H9 (cell line): Measurements from ENCODE around the gene BOLA3. TPM values are rescaled to one million over a fixed set of nuclear protein-coding genes. Genes with fewer than 3 reads are reported as not detected.

Experiments used
- DNase-seq: peaks from one replicate; pipeline ENCODE4 v3.0.0-alpha.2; 2017
- H2AFZ ChIP-seq: one replicate; pipeline ENCODE4 v1.6.1; 2013; ENCODE audit warnings: mild to moderate bottlenecking, low read length, control low read depth, moderate library complexity
- H2AK5ac ChIP-seq: 2 replicates; pipeline ENCODE4 v1.6.1; 2013; ENCODE audit warnings: low read length, control low read depth, mixed read lengths; ENCODE audit not compliant: insufficient read length
- H2BK120ac ChIP-seq: one replicate; pipeline ENCODE4 v1.6.1; 2013; ENCODE audit warnings: low read depth, mild to moderate bottlenecking, low read length, control low read depth, inconsistent platforms; ENCODE audit not compliant: poor library complexity, severe bottlenecking
- H2BK12ac ChIP-seq: 2 replicates; pipeline ENCODE4 v1.6.1; 2013; ENCODE audit warnings: low read length, control low read depth, mixed read lengths, low read depth; ENCODE audit not compliant: insufficient read length
- H2BK15ac ChIP-seq: 2 replicates; pipeline ENCODE4 v1.6.1; 2013; ENCODE audit warnings: low read depth, low read length, control low read depth
- H2BK20ac ChIP-seq: one replicate; pipeline ENCODE4 v1.6.1; 2013; ENCODE audit warnings: low read depth, mild to moderate bottlenecking, low read length, control low read depth, inconsistent platforms; ENCODE audit not compliant: poor library complexity, severe bottlenecking
- H2BK5ac ChIP-seq: 2 replicates; pipeline ENCODE4 v1.6.1; 2013; ENCODE audit warnings: low read length, control low read depth, mixed read lengths; ENCODE audit not compliant: insufficient read length
- H3K14ac ChIP-seq: 2 replicates; pipeline ENCODE4 v1.6.1; 2013; ENCODE audit warnings: low read length, control low read depth; ENCODE audit not compliant: insufficient read depth
- H3K18ac ChIP-seq: 2 replicates; pipeline ENCODE4 v1.6.1; 2013; ENCODE audit warnings: low read depth, mild to moderate bottlenecking, mixed read lengths, low read length, control low read depth; ENCODE audit not compliant: insufficient read length
- H3K23ac ChIP-seq: 2 replicates; pipeline ENCODE4 v1.6.1; 2013; ENCODE audit warnings: low read length, control low read depth, mixed read lengths, low read depth; ENCODE audit not compliant: insufficient read length
- H3K23me2 ChIP-seq: 2 replicates; pipeline ENCODE4 v1.6.1; 2013; ENCODE audit warnings: low read depth, mild to moderate bottlenecking, mixed read lengths, low read length, control low read depth; ENCODE audit not compliant: insufficient read length, poor library complexity, severe bottlenecking
- H3K27ac ChIP-seq: 2 replicates; pipeline ENCODE4 v1.5.1; 2013; ENCODE audit warnings: low read length, control low read depth, mixed read lengths, low read depth; ENCODE audit not compliant: insufficient read length
- H3K27me3 ChIP-seq: 2 replicates; pipeline ENCODE4 v1.6.1; 2013; ENCODE audit warnings: low read length, control low read depth, inconsistent platforms; ENCODE audit not compliant: insufficient read depth
- H3K4ac ChIP-seq: 2 replicates; pipeline ENCODE4 v1.6.1; 2013; ENCODE audit warnings: low read depth, mild to moderate bottlenecking, control low read depth, inconsistent platforms, low read length, moderate library complexity
- H3K4me1 ChIP-seq: 2 replicates; pipeline ENCODE4 v1.6.1; 2013; ENCODE audit warnings: low read length, control low read depth, inconsistent platforms; ENCODE audit not compliant: insufficient read depth
- H3K4me2 ChIP-seq: 2 replicates; pipeline ENCODE4 v1.6.1; 2013; ENCODE audit warnings: low read length, control low read depth, mixed read lengths; ENCODE audit not compliant: insufficient read length, insufficient read depth
- H3K56ac ChIP-seq: 2 replicates; pipeline ENCODE4 v1.6.1; 2013; ENCODE audit warnings: low read depth, mild to moderate bottlenecking, mixed read lengths, low read length, control low read depth; ENCODE audit not compliant: insufficient read length
- H3K79me1 ChIP-seq: 2 replicates; pipeline ENCODE4 v1.6.1; 2013; ENCODE audit warnings: low read depth, mild to moderate bottlenecking, moderate library complexity, low read length, control low read depth, inconsistent platforms; ENCODE audit not compliant: insufficient read depth, poor library complexity, severe bottlenecking
- H3K79me2 ChIP-seq: 2 replicates; pipeline ENCODE4 v1.6.1; 2013; ENCODE audit warnings: low read length, control low read depth, inconsistent platforms; ENCODE audit not compliant: insufficient read depth
- H3K9ac ChIP-seq: 2 replicates; pipeline ENCODE4 v1.6.1; 2013; ENCODE audit warnings: low read length, control low read depth, mixed read lengths; ENCODE audit not compliant: insufficient read length; ENCODE audit errors: extremely low read depth
- H3K9me3 ChIP-seq: one replicate; pipeline ENCODE4 v1.6.1; 2013; ENCODE audit warnings: low read depth, low read length, inconsistent platforms; ENCODE audit not compliant: control insufficient read depth
- H3T11ph ChIP-seq: one replicate; pipeline ENCODE4 v1.6.1; 2013; ENCODE audit warnings: mild to moderate bottlenecking, low read length, control low read depth, inconsistent platforms
- H4K20me1 ChIP-seq: one replicate; pipeline ENCODE4 v1.6.1; 2013; ENCODE audit not compliant: control insufficient read depth, insufficient read length, insufficient read depth
- H4K5ac ChIP-seq: 2 replicates; pipeline ENCODE4 v1.6.1; 2013; ENCODE audit warnings: low read depth, mild to moderate bottlenecking, mixed read lengths, low read length, control low read depth; ENCODE audit not compliant: insufficient read length
- H4K8ac ChIP-seq: replicated peaks from 2 replicates; pipeline ENCODE4 v1.6.1; 2013; ENCODE audit warnings: low read length, control low read depth, mixed read lengths, low read depth; ENCODE audit not compliant: insufficient read length
- H4K91ac ChIP-seq: 2 replicates; pipeline ENCODE4 v1.6.1; 2013; ENCODE audit warnings: low read depth, mild to moderate bottlenecking, moderate library complexity, mixed read lengths, low read length, control low read depth; ENCODE audit not compliant: insufficient read length
- H3K27ac Mint-ChIP-seq, 3 experiments: 2 replicates in 2 of 3; 3 replicates in 1 of 3; pipeline ENCODE4 v1.8.0; 2020 to 2021; ENCODE audit warnings: mixed read lengths in 3 of 3, mild to moderate bottlenecking in 1 of 3, moderate library complexity in 1 of 3
- H3K27me3 Mint-ChIP-seq: 2 replicates; pipeline ENCODE4 v1.8.0; 2021; ENCODE audit warnings: low read depth, mild to moderate bottlenecking, moderate library complexity, mixed read lengths
- H3K36me3 Mint-ChIP-seq, 3 experiments: 2 replicates in 2 of 3; 3 replicates in 1 of 3; pipeline ENCODE4 v1.8.0; 2020 to 2021; ENCODE audit warnings: low read depth in 3 of 3, mixed read lengths in 3 of 3; ENCODE audit not compliant: insufficient read depth in 1 of 3
- H3K4me1 Mint-ChIP-seq, 2 experiments: 2 replicates each; pipeline ENCODE4 v1.8.0; 2020; ENCODE audit warnings: mixed read lengths in 2 of 2
- H3K4me3 Mint-ChIP-seq, 2 experiments: 2 replicates in 1 of 2; 3 replicates in 1 of 2; pipeline ENCODE4 v1.8.0; 2020 to 2021; ENCODE audit warnings: mild to moderate bottlenecking in 2 of 2, mixed read lengths in 2 of 2, moderate library complexity in 1 of 2
- H3K9me3 Mint-ChIP-seq, 2 experiments: 2 replicates in 1 of 2; 3 replicates in 1 of 2; pipeline ENCODE4 v1.8.0; 2020; ENCODE audit warnings: mild to moderate bottlenecking in 2 of 2, mixed read lengths in 2 of 2, moderate library complexity in 1 of 2
- CTCF ChIP-seq: fragments of 200-600 bp; sonication (generic); conservative IDR thresholded peaks from 3 replicates; pipeline ENCODE4 v1.8.0; 2021; ENCODE audit warnings: antibody characterized with exemption, mild to moderate bottlenecking
- WGBS: extraction: QIAGEN DNeasy Blood & Tissue Kit; methylation state at CpG from one replicate; pipeline ENCODE4 v1.1.7; 2013; ENCODE audit warnings: missing lambda C conversion rate, low lambda C conversion rate, mixed read lengths; ENCODE audit not compliant: insufficient read length; ENCODE audit errors: extremely low coverage; 5-methylcytosine and 5-hydroxymethylcytosine counted together
- total RNA-seq: library from RNA; stranded (reverse); gene quantifications from 2 replicates; pipeline ENCODE4 v1.2.1, GENCODE V29; 2021

BOLA3 gene
- total RNA-seq, 1 experiment from 2014 or later, result 45.0 TPM

GRCh38 chr2:74103763-74104162 lies 43.9 kb downstream of the BOLA3 start:
- no CpG with 5 or more reads among the region's 6 CpGs for WGBS
- no peak for TF ChIP-seq CTCF
- Histone ChIP-seq H3K23ac (no peak overlapping the region), H2BK12ac (no peak overlapping the region), H2AFZ (no peak overlapping the region), H3K23me2 (no peaks in the 10 kb centered on the region), H3K56ac (no peak overlapping the region), H4K20me1 (no peaks in the 10 kb centered on the region), H3K27ac (no peak overlapping the region), H3K27me3 (no peaks in the 10 kb centered on the region), H4K91ac (no peak overlapping the region), H3K4me1 (no peaks in the 10 kb centered on the region; the same call in 1 of the 2 replicates), H3K18ac (no peak overlapping the region), H3K9ac (no peak overlapping the region), H2BK5ac (no peak overlapping the region), H3K79me1 (no peaks in the 10 kb centered on the region), H3T11ph (no peak overlapping the region), H3K14ac (no peak overlapping the region), H2BK20ac (no peak overlapping the region), H2BK15ac (no peak overlapping the region), H3K9me3 (no peaks in the 10 kb centered on the region), H3K4me2 (no peak overlapping the region), H3K79me2 (no peaks in the 10 kb centered on the region), H3K4ac (no peak overlapping the region), H2AK5ac (no peak overlapping the region), H2BK120ac (no peak overlapping the region), H4K5ac (no peak overlapping the region), H4K8ac (no peak overlapping the region)
- Mint-ChIP-seq H3K36me3 (peaks cover 20 to 35% (median 31%) of the 10 kb centered on the region in 3 experiments; a peak in 6 of 7 replicates), H3K4me3 (no peak overlapping the region), H3K9me3 (no peaks in the 10 kb centered on the region), H3K27me3 (no peaks in the 10 kb centered on the region), H3K27ac (peak overlapping the region in 1 of 3 experiments; percentile 2; a peak in 1 of 7 replicates), H3K4me1 (peaks cover 24 to 27% of the 10 kb centered on the region in 2 experiments)
- no peak for DNase-seq
